Upper lobe of left lung (tissue), 6 donors: ENCODE measurements around the gene KIF12. TPM values are rescaled to one million over a fixed set of nuclear protein-coding genes. Genes with fewer than 3 reads are reported as not detected.
A peak's percentile ranks its signal among the peaks of the same experiment; 100 is the strongest.

Experiments
- ATAC-seq, 2 donors: fragments of 200-7000 bp; cut with Tn5 transposase; one replicate each; pipeline ENCODE4 v1.9.1; 2022; ENCODE audit warnings: mild to moderate bottlenecking in 2 of 2, moderate library complexity in 2 of 2; ENCODE audit not compliant: low FRiP score in 2 of 2
- DNase-seq, 2 donors: peaks; one replicate each; pipeline ENCODE4 v3.0.0-alpha.2; 2019 to 2020
- H3K27ac ChIP-seq, 4 donors: fragments of 200-600 bp; sonication (generic); one replicate each; pipeline ENCODE4 v1.5.1; 2016 to 2019
- H3K27me3 ChIP-seq, 4 donors: fragments of 200-600 bp; sonication (generic); one replicate each; pipeline ENCODE4 v1.5.1; 2017 to 2019
- H3K36me3 ChIP-seq, 4 donors: fragments of 200-600 bp; sonication (generic); one replicate each; pipeline ENCODE4 v1.5.1; 2016 to 2019
- H3K4me1 ChIP-seq, 4 donors: fragments of 200-600 bp; sonication (generic); one replicate each; pipeline ENCODE4 v1.5.1; 2018 to 2019
- H3K4me3 ChIP-seq, 4 donors: fragments of 200-600 bp; sonication (generic); one replicate each; pipeline ENCODE4 v1.5.1; 2017 to 2019; ENCODE audit warnings: mild to moderate bottlenecking in 2 of 4, moderate library complexity in 1 of 4
- H3K9me3 ChIP-seq, 4 donors: fragments of 200-600 bp; sonication (generic); one replicate each; pipeline ENCODE4 v1.5.1; 2018 to 2019
- EP300 ChIP-seq, 4 donors: sonication (generic); formaldehyde crosslinking; IDR thresholded peaks; one replicate each; pipeline ENCODE4 v1.5.1; 2017; ENCODE audit warnings: antibody characterized with exemption in 4 of 4, control low read depth in 2 of 4
- POLR2A ChIP-seq, 4 donors: fragments of 450-650 bp; IDR thresholded peaks; one replicate each; pipeline ENCODE4 v1.5.1; 2016 to 2017; ENCODE audit warnings: antibody characterized with exemption in 4 of 4, mild to moderate bottlenecking in 2 of 4
- POLR2AphosphoS5 ChIP-seq, 2 donors: sonication (generic); formaldehyde crosslinking; IDR thresholded peaks; one replicate each; pipeline ENCODE4 v1.5.1; 2017; ENCODE audit warnings: antibody characterized with exemption in 2 of 2
- WGBS, 2 donors: methylation state at CpG; one replicate each; pipeline ENCODE4 v1.1.5; 2017 to 2018; 5-methylcytosine and 5-hydroxymethylcytosine counted together
- total RNA-seq, 6 donors: library from RNA; depleted of rRNA in 4 of 6; stranded (reverse); fragments of >200 nt in 4 of 6; gene quantifications; one replicate each; pipeline versions ENCODE4 v1.1.0 to v1.2.1, GENCODE V29; 2016 to 2021
- TF ChIP-seq, protein P1 (sequence below), 6 experiments: fragments of 450-650 bp in 4 of 6; fragments of 200-600 bp in 2 of 6; sonication (generic) in 2 of 6; IDR thresholded peaks; one replicate each; pipeline ENCODE4 v1.5.1; 2016 to 2019; ENCODE audit warnings: antibody characterized with exemption in 6 of 6
- donor health status: DM: no; HTN: no; CAD: no; lungs with moderate emphysema.
- donor health status: DM: no; HTN: yes; CAD: no; lungs with severe emphysema.

Gene KIF12
- total RNA-seq, 6 donors from 2014 or later, result 2.3 to 16.8 (median 4.4) TPM

DNA sequence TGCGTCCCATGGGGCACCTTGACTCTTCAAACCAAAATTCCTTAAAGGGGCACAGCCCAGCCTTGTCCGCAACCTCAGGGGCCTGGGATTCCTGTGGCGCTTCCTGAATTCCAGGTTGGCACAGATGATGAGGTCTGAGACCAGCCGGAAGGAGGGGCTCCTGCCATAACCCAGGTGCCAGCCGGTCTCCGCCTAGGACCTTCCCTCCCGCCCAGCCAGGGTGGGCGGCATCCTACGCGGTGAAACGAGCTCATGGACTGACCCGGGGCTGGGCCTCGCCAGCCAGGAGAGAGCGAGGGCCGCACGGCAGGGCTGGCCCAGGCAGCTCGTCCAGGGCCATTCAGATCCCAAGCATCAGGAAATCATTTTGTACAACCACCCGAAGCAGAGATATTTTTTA lies 44.0 kb downstream of the KIF12 start:
- no peak overlapping the region for H3K4me3 ChIP-seq
- H3K27me3 ChIP-seq, result no peaks in the 10 kb centered on the region
- 91 to 93% methylated on average over 7 to 16 of the region's 18 CpGs for WGBS, 2 donors
- ATAC-seq (no peak), DNase-seq (peak; percentile 6 to 61)
- TF ChIP-seq POLR2A (IDR thresholded peaks at IDR 0.05), result no peak
- TF ChIP-seq, protein P1, sequence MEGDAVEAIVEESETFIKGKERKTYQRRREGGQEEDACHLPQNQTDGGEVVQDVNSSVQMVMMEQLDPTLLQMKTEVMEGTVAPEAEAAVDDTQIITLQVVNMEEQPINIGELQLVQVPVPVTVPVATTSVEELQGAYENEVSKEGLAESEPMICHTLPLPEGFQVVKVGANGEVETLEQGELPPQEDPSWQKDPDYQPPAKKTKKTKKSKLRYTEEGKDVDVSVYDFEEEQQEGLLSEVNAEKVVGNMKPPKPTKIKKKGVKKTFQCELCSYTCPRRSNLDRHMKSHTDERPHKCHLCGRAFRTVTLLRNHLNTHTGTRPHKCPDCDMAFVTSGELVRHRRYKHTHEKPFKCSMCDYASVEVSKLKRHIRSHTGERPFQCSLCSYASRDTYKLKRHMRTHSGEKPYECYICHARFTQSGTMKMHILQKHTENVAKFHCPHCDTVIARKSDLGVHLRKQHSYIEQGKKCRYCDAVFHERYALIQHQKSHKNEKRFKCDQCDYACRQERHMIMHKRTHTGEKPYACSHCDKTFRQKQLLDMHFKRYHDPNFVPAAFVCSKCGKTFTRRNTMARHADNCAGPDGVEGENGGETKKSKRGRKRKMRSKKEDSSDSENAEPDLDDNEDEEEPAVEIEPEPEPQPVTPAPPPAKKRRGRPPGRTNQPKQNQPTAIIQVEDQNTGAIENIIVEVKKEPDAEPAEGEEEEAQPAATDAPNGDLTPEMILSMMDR (IDR thresholded peaks at IDR 0.05), result no peak
- no peaks in the 10 kb centered on the region for H3K9me3 ChIP-seq
- peaks cover 0 to 8% (median 1%) of the 10 kb centered on the region in 4 donors for H3K36me3 ChIP-seq
- no peak overlapping the region for H3K27ac ChIP-seq
- no peaks in the 10 kb centered on the region for H3K4me1 ChIP-seq

GRCh38 chr9:114054191-114054690 lies 44.9 kb downstream of the KIF12 start:
- Histone ChIP-seq H3K4me3 (no peak overlapping the region), H3K27ac (no peak overlapping the region), H3K4me1 (no peaks in the 10 kb centered on the region), H3K36me3 (peaks cover 0 to 16% (median 9%) of the 10 kb centered on the region in 4 donors), H3K27me3 (no peaks in the 10 kb centered on the region), H3K9me3 (no peaks in the 10 kb centered on the region)
- WGBS, 2 donors, result 81 to 84% methylated on average over 10 of the region's 10 CpGs
- TF ChIP-seq EP300 (IDR thresholded peaks at IDR 0.05) (no peak), POLR2A (IDR thresholded peaks at IDR 0.05) (no peak), POLR2AphosphoS5 (IDR thresholded peaks at IDR 0.05) (no peak)
- TF ChIP-seq, protein P1 (IDR thresholded peaks at IDR 0.05), result no peak
- no peak for ATAC-seq
- DNase-seq, result peak in 1 of 2 donors; percentile 6

DNA sequence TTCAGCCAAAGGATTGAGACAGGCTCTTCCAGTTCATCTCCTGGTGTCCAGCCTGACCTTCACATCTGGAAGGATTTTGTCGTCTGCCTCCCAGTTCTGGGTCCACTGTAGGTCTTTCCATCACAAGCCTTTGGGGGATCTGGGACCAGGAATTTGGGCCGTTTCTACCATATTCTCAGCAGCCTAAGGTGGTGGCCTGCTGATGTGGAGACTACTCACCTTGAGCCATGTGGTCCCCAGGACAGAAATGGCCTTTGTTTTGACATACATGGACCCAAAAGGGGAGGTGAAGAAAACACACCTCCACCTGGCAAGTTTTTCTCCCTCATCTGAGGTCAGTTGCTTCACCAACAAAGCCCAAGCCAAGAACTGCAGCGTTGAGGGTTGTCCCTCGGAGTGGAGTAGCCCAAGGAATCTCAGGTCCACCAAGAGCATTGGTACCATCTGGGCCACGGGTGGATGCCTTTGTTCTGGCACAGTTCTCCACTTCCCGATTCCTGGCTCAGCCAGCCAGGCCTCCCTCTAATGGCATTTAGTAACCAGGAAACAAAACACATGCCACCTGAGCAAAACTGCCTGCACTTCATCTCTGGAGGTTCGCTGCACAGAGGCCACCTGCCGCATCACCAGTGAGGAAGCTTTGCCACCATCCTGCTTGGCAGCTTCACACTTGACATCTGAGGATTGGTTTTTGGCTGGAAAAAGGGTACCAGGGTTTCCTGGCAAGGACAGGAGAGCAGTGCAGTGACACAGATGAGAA lies 45.7 kb downstream of the KIF12 start:
- Histone ChIP-seq H3K27ac (no peak overlapping the region), H3K36me3 (peaks cover 0 to 24% (median 16%) of the 10 kb centered on the region in 4 donors), H3K4me3 (no peak overlapping the region), H3K4me1 (no peaks in the 10 kb centered on the region), H3K9me3 (no peaks in the 10 kb centered on the region), H3K27me3 (no peaks in the 10 kb centered on the region)
- ATAC-seq (no peak), DNase-seq (peak in 1 of 2 donors; percentile 15)
- 90 to 100% methylated on average over 4 to 8 of the region's 8 CpGs for WGBS, 2 donors
- TF ChIP-seq EP300 (IDR thresholded peaks at IDR 0.05) (no peak), POLR2AphosphoS5 (IDR thresholded peaks at IDR 0.05) (no peak), POLR2A (IDR thresholded peaks at IDR 0.05) (no peak)
- TF ChIP-seq, protein P1 (IDR thresholded peaks at IDR 0.05), result no peak

- 81 to 83% methylated on average over 7 of the region's 7 CpGs for WGBS, 2 donors
These were observed 47.4 kb downstream of the KIF12 start for GRCh38 chr9:114051706-114052105.

More at GRCh38 chr9:114051706-114052105, 47.4 kb downstream of the KIF12 start:
- Histone ChIP-seq H3K4me1 (no peaks in the 10 kb centered on the region), H3K4me3 (no peak overlapping the region), H3K9me3 (no peaks in the 10 kb centered on the region), H3K36me3 (peaks cover 0 to 24% (median 19%) of the 10 kb centered on the region in 4 donors), H3K27me3 (no peaks in the 10 kb centered on the region), H3K27ac (no peak overlapping the region)
- peak in 1 of 2 donors; percentile 8 for DNase-seq
- no peak for TF ChIP-seq POLR2A (IDR thresholded peaks at IDR 0.05)
- TF ChIP-seq POLR2AphosphoS5 (IDR thresholded peaks at IDR 0.05), result no peak
- no peak for TF ChIP-seq EP300 (IDR thresholded peaks at IDR 0.05)
- TF ChIP-seq, protein P1 (IDR thresholded peaks at IDR 0.05), result no peak
- no peak for ATAC-seq
